LNCaP clone FGC (cell line): ENCODE results near the gene AKR1C2.
"Not testable (repeated sequence)": the region's sequence is repeated elsewhere in the genome, so short reads cannot be mapped to it uniquely, and the experiment has no call there.

Experiments
- DNase-seq: peaks from one replicate; pipeline ENCODE4 v3.0.0-alpha.2; 2011; ENCODE audit warnings: low read depth
- H3K4me3 ChIP-seq: 2 replicates; pipeline ENCODE4 v1.5.1; 2011; ENCODE audit warnings: mild to moderate bottlenecking, low read depth, low read length, control low read depth
- CTCF ChIP-seq: IDR thresholded peaks from 2 replicates; pipeline ENCODE4 v1.5.1; 2012; ENCODE audit warnings: mild to moderate bottlenecking; ENCODE audit not compliant: control insufficient read depth, insufficient read depth; ENCODE audit errors: extremely low read depth

The AKR1C2 gene

GRCh38 chr10:4967189-4967588 lies 36.5 kb downstream of the AKR1C2 start:
- not testable (repeated sequence) for DNase-seq, H3K4me3 ChIP-seq

- not testable (repeated sequence) for H3K4me3 ChIP-seq, DNase-seq
These were observed 37.9 kb downstream of the AKR1C2 start for GRCh38 chr10:4965763-4966162.

GRCh38 chr10:4963815-4964154 lies 39.9 kb downstream of the AKR1C2 start:
- H3K4me3 ChIP-seq, DNase-seq: not testable (repeated sequence)

- not testable (repeated sequence) for DNase-seq, H3K4me3 ChIP-seq
These were observed 40.5 kb downstream of the AKR1C2 start, which contains the start of gene AKR1C1 for GRCh38 chr10:4962876-4963814. AKR1C1 (plus strand) TSS chr10:4963415; CDS start chr10:4963445, 30 bp downstream.

- H3K4me3 ChIP-seq, DNase-seq: not testable (repeated sequence)
These were observed 41.3 kb downstream of the AKR1C2 start for GRCh38 chr10:4962308-4962707.

GRCh38 chr10:4961558-4961957 lies 42.1 kb downstream of the AKR1C2 start:
- H3K4me3 ChIP-seq, DNase-seq: not testable (repeated sequence)

GRCh38 chr10:4956955-4957645 lies 46.6 kb downstream of the AKR1C2 start:
- peak; percentile 17 for DNase-seq

GRCh38 chr10:4956088-4956487 lies 47.6 kb downstream of the AKR1C2 start:
- not testable (repeated sequence) for DNase-seq, H3K4me3 ChIP-seq

More at GRCh38 chr10:4956955-4957645, 46.6 kb downstream of the AKR1C2 start:
- not testable (repeated sequence) for H3K4me3 ChIP-seq

GRCh38 chr10:4953405-4953804 lies 50.3 kb downstream of the AKR1C2 start:
- H3K4me3 ChIP-seq, result no peak overlapping the region
- no peak for TF ChIP-seq CTCF
- DNase-seq, result no peak

GRCh38 chr10:4951512-4952162 lies 52.0 kb downstream of the AKR1C2 start:
- H3K4me3 ChIP-seq, DNase-seq: not testable (repeated sequence)

- H3K4me3 ChIP-seq, result no peak overlapping the region
- no peak for TF ChIP-seq CTCF
- peak; percentile 32 for DNase-seq
These were observed 55.7 kb downstream of the AKR1C2 start for GRCh38 chr10:4947635-4948596.
